ENCODE measurements around the gene ESF1.

ESF1 gene

DNA sequence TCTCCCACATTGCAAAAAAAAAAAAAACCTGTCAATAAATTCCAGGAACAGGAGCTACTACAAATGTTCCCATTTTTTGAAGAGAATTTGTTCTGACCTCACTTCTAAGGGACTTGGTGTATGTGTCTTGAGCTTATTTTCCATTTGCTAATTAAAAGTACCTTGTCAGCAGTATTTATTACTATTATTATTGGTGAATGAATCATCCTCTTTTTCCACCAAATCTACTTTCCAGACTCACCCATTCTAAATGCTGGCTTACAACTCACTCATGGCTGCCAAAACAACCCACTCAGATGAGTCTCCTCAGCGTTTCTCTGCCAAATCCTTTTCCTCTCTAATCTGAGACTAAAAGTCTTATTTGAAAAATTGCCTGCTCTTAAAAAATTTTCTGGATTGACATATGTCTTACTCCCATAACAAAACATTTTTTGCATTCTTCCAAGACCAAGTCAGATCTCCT lies 112.8 kb downstream of the ESF1 start:
- DNase-seq, result no peak

DNA sequence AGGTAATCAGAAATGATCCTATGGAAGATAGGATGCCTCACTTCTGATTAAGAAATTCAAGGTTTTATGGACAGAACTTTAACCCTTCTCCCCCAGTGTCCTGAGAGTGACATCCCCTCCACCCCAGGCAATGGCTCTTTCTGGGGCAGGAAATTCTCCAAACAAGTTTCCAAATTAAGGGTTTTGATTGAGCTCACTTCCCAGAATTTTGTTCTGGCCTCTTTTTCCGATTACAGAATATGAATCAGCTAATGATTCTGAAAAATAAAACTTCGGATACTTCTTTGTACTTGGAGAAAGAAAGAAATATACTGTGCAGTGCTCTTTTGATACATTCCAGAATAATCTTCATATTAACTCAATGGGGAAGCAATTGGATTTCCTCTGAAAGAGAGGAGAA lies 113.2 kb downstream of the ESF1 start:
- no peak for DNase-seq

DNA sequence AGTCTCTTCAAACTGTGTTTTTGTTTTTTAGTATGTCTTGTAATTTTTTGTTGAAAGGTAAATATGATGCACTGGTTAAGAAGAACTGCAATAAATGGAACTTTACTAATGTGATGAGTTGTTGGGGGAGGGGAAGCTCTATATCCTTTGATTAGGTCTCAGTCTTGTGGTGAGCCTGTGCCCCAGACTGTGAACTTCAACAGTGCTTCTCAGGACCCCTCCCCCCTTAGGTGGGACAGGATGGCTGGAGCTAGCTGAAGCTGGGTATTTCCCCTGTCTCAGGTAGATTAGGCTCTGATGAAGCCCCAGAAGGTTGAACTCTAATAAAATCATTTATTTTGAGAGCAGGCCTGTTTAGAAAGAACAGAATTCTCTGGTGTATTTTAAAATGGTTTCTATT lies 114.6 kb downstream of the ESF1 start:
- no peak for DNase-seq

DNA sequence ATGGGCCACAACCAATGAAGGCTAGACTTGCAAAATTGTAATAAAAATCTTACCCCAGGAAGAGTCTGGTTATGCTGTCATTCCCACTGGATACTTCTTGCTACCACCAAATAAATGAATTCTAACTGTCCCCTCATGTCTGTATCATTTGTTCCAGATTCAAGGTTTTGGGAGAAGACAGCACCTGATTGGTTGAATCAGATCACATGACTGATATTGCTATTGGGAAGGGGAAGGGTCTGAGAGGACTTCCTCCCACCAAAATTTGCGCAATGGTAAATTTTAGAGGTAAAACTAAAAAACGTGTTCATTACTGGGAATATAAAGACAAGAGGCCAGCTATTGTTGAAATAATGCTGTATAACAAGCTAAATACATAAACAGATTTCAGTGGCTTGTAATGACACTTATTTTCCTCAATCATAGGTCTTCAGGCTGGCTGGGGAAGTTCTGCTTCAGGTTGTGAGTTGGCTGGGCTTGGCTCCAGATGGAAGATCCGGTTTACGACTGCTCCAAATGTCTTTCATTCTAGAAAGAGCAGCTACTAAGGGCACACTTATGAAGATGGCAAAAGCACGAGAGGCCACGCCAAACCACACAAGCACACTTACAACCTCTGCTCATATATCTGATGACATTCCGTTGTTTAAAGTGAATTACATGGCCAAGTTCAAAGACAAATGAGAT lies 118.9 kb downstream of the ESF1 start:
- no peak for DNase-seq
